NCI-H510A (cell line): ENCODE data around the gene FNBP1.
"Not testable (repeated sequence)": the region's sequence is repeated elsewhere in the genome, so short reads cannot be mapped to it uniquely, and the experiment has no call there.

Source experiments
- DNase-seq: peaks from one replicate; lab custom pipeline; 2025; lab: John Stamatoyannopoulos, UW

Gene FNBP1

GRCh38 chr9:129991139-129991538 is 51.9 kb downstream of the FNBP1 start:
- not testable (repeated sequence) for DNase-seq

- DNase-seq = no peak
Observed at GRCh38 chr9:129990269-129991010, 52.5 kb downstream of the FNBP1 start.

GRCh38 chr9:129989740-129990139 is 53.2 kb downstream of the FNBP1 start:
- no peak for DNase-seq

GRCh38 chr9:129989362-129989708 is 53.7 kb downstream of the FNBP1 start:
- no peak for DNase-seq

GRCh38 chr9:129988607-129989361 is 54.2 kb downstream of the FNBP1 start:
- DNase-seq = no peak

GRCh38 chr9:129987941-129988340 is 55.0 kb downstream of the FNBP1 start:
- no peak for DNase-seq

- DNase-seq = no peak
Observed at GRCh38 chr9:129987047-129987446, 55.9 kb downstream of the FNBP1 start.

GRCh38 chr9:129984589-129984988 is 58.4 kb downstream of the FNBP1 start:
- not testable (repeated sequence) for DNase-seq

GRCh38 chr9:129983891-129984290 is 59.1 kb downstream of the FNBP1 start:
- no peak for DNase-seq

- no peak for DNase-seq
Observed at GRCh38 chr9:129981180-129981907, 61.6 kb downstream of the FNBP1 start.

GRCh38 chr9:129980224-129980623 is 62.8 kb downstream of the FNBP1 start:
- not testable (repeated sequence) for DNase-seq

GRCh38 chr9:129979071-129979745 is 63.8 kb downstream of the FNBP1 start:
- no peak for DNase-seq

- no peak for DNase-seq
Observed at GRCh38 chr9:129972816-129973215, 70.2 kb downstream of the FNBP1 start.

- DNase-seq = no peak
Observed at GRCh38 chr9:129968690-129969485, 74.1 kb downstream of the FNBP1 start.

- DNase-seq = no peak
Observed at GRCh38 chr9:129964901-129965734, 77.9 kb downstream of the FNBP1 start.

- no peak for DNase-seq
Observed at GRCh38 chr9:129962889-129963703, 79.9 kb downstream of the FNBP1 start.

- DNase-seq = no peak
Observed at GRCh38 chr9:129962451-129962864, 80.5 kb downstream of the FNBP1 start.

GRCh38 chr9:129958796-129959195 is 84.2 kb downstream of the FNBP1 start:
- no peak for DNase-seq

- no peak for DNase-seq
Observed at GRCh38 chr9:129954868-129955550, 88.0 kb downstream of the FNBP1 start.
